ENCODE results near the gene TAX1BP1.

Gene TAX1BP1

GRCh38 chr7:27739909-27740448 lies at the start of gene TAX1BP1:
TAX1BP1 (plus strand) TSS chr7:27740162; CDS start chr7:27748525, 8,363 bp downstream.
- DNase-seq = peak; percentile 84 to 90

DNA sequence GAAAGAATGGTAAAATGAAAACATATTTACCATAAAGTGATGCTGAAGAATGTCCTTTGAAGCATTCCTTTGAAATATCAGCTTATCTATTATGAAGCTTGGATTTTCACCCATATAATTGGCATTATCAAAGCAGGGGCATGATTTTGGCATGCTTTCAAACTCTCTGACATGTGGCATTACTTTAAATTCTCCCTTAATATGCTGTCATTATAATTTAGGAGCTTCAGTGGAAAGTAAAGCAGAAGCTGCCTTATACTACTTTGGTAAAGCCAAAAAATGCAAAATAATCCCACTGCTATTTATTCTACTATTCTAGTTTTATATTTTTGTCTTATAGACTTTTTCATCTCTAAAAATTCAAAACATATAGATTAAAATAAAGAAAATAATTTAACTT lies 49.3 kb upstream of the TAX1BP1 start:
- DNase-seq = no peak

DNA sequence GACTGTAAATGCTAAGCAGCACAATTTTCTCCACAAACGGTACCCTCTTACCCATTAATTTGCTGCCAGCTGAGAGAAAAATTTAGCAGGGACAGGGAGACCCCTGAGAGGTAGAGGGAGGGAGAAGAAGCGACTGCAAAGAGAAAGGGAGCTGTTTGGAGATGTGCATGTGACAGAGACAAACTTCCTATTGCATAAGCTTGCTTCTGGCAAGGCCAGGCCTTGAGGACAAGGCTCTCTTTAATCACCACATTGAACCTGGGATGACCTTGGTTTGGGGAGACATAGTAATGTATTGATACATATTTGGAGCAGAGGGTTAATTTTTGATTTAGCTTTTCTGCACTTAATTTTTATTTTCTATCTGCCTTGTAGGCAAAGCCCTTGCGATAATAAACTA lies 46.2 kb upstream of the TAX1BP1 start:
- DNase-seq = no peak

DNA sequence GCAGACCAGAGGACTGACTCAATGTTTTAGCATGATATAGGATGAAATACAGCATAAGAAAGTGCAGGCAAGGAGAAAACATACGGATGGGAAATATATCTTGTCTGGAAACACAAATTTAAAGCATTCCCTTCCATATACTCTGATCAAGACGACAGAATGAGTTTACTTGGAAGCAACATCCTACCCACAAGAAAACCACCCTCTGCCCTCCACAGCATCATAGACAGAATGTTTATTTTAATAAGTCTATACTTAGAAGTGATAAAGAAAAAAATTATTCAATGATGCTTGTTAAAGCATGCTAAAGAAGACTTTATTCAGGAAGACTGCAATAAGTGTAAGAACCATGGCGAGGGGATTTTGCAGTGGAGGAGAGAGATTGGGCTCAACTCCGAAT lies 44.9 kb upstream of the TAX1BP1 start:
- no peak for DNase-seq

- DNase-seq = no peak
These were observed 42.0 kb upstream of the TAX1BP1 start for GRCh38 chr7:27697861-27698430.

DNA sequence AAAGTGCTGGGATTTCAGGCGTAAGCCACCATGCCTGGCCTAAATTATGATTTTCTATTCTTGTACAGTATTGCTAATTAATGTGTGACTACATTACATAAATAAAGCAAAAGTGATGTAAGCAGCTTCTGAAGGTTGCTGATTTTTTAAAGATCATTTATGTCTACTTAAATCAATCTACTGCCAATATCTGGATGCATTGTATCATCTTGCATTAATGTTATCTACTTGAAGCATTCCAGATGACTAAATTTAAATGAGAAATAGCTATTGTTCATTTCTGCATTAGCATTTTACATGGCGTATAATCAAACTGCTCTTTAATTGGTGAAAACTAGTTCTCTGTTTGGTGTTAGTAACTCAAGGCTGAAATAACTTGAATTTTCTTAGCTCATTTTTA lies 40.2 kb upstream of the TAX1BP1 start:
- no peak for DNase-seq

- DNase-seq = no peak
These were observed 39.5 kb upstream of the TAX1BP1 start for GRCh38 chr7:27700501-27700900.

DNA sequence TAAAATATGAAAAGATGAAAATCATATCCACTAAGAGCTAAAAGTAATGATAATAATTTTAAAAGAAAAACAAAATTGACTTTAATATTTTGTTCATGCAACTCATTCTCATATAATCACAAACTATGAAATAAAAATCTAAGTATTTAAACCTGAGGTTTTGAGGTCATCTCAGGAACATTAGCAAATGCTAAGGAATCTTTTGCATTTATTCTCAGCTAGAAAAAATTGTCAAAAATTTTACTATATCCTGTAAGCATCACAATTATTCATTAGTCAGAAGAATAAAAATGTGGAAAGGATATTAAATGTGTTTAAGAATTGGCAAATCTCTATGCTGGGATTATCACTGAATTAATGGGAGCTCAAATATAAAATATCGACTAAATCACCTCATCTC lies 36.8 kb upstream of the TAX1BP1 start:
- DNase-seq = no peak

DNA sequence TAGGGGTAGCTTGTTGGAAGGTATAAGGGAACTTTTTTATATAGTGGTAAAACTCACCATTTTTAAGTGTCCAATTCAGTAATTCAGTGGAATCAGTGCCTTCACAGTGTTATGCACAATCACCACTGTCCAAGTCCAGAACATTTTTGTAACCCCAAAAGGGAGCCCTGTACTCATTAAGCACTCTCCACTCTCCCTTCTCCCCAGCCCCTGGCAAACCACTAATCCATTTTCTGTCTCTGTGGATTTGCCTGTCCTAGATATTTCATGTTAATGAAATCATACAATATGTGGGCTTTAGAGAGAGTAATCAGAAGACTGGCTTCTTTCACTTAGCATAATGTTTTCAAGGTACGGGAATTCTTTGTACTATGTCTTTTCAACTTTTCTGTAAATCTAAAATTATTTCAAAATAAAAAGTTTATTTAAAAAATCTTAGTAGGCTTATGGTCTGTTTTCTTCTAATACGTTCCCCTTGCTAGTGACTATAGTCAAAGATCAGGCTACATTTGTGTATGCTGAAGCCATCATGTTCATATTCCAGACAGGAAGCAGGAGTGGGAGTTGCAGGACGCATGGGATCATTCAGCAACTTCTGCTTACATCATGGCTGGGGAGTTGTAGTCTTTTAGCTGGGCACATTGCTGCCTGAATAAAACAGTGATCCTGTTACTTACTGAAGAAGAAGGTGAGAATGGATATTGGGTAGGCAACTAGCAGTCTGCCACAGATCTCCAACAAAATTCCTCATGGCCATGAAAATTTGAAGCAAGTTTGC lies 35.4 kb upstream of the TAX1BP1 start:
- DNase-seq = no peak

- no peak for DNase-seq
These were observed 34.8 kb upstream of the TAX1BP1 start for GRCh38 chr7:27705200-27705594.

DNA sequence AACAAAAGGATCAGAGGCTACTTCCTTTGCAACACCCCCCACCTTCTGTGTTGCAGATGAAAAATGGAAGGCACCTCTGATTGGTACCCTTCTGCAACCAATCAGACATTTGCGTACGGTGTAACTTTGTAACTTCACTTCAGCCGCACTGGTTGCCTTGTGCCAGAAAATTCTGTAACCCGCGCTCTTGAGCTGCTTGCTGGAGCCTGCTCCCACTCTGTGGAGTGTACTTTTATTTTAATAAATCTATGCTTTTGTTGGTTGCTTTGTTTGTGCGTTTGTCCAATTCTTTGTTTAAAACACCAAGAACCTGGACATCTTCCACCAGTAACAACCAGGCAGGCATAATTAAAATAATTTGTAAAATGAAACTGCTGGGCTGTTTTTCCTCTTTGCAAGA lies 31.5 kb upstream of the TAX1BP1 start:
- no peak for DNase-seq

DNA sequence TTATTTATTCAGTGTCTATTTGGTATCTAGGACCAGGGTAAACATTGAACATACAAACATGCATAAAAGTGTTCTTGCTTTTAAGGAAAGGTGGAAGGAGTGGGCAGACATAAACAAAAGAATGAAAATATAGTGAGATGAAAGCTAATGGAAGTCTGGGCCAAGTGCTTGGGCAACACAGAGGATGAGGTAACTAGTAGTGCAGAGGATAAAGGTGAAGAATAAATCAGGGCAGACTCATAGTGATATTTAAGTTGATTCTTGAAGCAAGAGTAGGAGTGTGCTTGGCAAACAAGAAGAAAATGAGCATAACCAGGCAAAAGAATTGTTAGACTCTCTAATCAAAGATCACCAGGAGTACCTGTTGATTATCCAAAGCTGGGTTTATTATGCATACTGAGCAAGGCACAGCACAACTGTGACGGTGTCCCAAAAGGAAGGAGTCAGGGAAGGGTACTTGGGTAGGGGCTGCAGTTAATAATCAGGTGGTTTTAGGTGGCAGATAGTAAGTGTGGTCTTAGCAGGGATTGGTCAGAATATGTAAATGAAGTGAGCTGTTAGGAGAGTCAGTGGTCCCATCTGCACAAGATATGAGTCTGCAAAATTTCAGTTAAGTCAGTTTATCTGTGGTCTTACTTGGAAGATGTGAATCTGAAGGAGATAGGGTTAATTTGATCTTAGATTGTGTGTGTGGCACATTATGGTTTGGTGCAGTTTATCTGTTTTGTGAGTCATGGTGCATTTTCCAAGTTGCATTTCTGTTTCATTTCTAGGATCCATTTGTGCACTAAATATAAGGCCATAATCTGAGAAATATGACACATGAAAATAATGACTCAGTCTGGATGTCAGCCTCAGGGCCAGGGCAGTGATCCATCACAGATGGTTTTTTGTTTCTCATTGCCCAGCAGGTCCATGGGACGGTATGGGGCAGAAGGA lies 30.6 kb upstream of the TAX1BP1 start:
- DNase-seq = no peak

GRCh38 chr7:27712217-27712616 lies 27.7 kb upstream of the TAX1BP1 start:
- no peak for DNase-seq

- DNase-seq = no peak
These were observed 25.0 kb upstream of the TAX1BP1 start for GRCh38 chr7:27714831-27715444.

GRCh38 chr7:27723085-27723484 lies 16.9 kb upstream of the TAX1BP1 start:
- no peak for DNase-seq

DNA sequence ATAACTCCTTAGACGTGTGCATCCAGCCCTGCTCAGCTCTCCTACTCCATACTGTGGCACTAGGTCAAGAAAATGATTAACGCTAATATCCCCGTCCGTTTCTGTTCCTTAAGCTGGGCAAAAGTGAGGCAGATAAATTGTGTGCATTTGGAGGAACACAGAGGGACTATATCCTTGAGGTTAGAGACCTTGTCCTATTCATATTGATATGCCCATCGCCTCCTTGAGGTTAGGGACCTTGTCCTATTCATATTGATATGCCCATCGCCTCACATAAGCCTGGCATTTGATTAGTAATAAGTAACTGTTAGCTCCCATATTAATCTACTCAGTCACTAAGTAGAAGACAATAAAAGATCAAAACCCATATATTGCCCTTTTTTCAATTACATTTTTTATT lies 12.9 kb upstream of the TAX1BP1 start:
- no peak for DNase-seq

GRCh38 chr7:27730112-27730511 lies 9.8 kb upstream of the TAX1BP1 start:
- DNase-seq = no peak

GRCh38 chr7:27734583-27734982 lies 5.4 kb upstream of the TAX1BP1 start:
- no peak for DNase-seq

GRCh38 chr7:27735165-27735564 lies 4.8 kb upstream of the TAX1BP1 start:
- DNase-seq = no peak

- DNase-seq = no peak
These were observed 4.1 kb upstream of the TAX1BP1 start for GRCh38 chr7:27735831-27736230.

- no peak for DNase-seq
These were observed 2.8 kb upstream of the TAX1BP1 start for GRCh38 chr7:27737178-27737577.

DNA sequence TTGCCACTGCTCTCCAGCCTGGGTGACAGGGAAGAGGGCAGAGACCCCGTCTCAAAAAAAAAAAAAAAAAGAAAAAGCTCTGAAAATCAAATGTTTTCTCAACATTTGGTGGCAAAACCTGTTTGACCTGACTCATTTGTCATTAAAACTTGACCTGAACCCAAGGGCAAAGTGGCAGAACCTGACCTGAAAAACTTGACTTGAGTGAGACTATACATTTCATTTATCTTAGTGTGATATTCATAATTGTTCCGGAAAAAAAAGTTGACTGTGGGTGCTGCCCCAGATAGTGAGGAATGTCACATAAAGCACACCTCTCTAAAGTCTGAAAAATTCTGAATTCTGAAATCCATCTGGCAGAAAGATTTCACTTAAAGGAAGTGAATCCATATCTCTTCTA lies 2.3 kb upstream of the TAX1BP1 start:
- DNase-seq = no peak

DNA sequence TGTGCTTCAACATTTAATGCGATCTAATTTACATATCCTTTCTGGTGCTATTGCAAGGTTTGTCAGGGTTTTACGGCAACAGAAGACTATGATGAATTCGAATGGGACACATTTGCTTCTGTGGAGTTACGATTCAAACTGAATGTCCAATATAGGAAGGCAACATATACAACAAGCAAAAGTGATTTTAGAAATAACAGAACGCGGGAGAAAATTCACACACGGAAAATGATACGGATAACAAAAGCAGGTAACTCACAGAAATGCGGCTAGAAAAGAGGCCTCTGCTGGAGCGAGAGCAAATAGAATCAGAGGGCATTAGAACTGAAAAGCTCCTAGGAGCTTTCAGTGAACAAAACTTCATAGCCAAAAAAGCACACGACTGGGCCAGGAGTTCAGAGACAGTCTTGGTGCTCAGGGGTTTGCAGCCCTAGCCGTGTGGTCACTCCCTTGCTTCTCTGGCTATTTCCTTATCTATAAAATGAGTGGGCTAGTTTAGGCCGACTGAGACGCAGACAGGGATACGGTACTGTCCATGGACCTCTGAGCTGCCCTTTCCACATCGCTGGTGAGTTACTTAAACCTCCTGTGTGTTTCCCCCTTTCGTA lies 557 bp upstream of the TAX1BP1 start:
- no peak for DNase-seq

Data from NCI-H1930 (cell line).